Measurements from ENCODE around the gene SDR9C7. TPM values are rescaled to one million over a fixed set of nuclear protein-coding genes. Genes with fewer than 3 reads are reported as not detected.
"Not testable (repeated sequence)": the region's sequence is repeated elsewhere in the genome, so short reads cannot be mapped to it uniquely, and the experiment has no call there.

Gene SDR9C7
- total RNA-seq, 1 donor from 2014 or later = 0.22 TPM

DNA sequence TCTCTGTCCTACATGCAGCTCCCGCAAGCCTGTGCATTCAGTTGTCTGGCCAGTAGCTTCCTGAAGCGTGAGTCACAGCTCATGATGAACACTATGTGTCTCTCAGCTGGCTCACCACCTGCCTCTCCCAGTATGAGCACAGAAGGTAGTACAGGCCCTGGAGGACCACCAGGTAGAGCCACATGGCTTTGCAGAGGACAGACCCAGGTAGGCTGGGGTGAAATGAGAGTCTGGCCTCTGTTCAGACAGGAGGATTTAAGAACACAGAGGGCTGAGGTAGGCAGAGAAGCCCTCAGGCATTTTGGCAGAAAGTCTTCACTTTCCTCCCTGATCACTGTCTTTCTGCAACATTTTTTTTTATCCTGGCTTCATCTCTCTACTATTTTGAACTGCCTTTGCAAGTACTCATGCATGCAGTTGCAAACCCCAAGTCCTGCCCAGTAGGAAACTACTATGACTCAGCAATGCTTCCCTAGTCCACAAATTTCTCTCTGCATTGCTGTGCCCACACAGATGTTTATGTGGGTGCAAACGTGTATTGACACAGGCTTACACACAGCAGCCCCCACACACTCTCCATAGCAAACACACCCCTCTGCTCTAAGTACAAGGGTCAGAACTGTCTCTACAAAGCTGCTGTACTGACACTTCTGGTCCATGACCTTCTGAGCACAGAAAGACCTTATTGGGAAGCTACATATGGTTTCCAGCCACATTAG lies 7.2 kb upstream of the SDR9C7 start:
- Mint-ChIP-seq H3K27me3 (peaks cover 29% of the 10 kb centered on the region), H3K9me3 (no peaks in the 10 kb centered on the region), H3K4me1 (ENCODE audit: unreplicated experiment) (peaks cover 9% of the 10 kb centered on the region), H3K27ac (peak overlapping the region; percentile 86), H3K4me3 (peak overlapping the region; percentile 60), H3K36me3 (no peaks in the 10 kb centered on the region)
- no peak for DNase-seq (ENCODE audit: extremely low spot score, unreplicated experiment)
- TF ChIP-seq, protein P1, sequence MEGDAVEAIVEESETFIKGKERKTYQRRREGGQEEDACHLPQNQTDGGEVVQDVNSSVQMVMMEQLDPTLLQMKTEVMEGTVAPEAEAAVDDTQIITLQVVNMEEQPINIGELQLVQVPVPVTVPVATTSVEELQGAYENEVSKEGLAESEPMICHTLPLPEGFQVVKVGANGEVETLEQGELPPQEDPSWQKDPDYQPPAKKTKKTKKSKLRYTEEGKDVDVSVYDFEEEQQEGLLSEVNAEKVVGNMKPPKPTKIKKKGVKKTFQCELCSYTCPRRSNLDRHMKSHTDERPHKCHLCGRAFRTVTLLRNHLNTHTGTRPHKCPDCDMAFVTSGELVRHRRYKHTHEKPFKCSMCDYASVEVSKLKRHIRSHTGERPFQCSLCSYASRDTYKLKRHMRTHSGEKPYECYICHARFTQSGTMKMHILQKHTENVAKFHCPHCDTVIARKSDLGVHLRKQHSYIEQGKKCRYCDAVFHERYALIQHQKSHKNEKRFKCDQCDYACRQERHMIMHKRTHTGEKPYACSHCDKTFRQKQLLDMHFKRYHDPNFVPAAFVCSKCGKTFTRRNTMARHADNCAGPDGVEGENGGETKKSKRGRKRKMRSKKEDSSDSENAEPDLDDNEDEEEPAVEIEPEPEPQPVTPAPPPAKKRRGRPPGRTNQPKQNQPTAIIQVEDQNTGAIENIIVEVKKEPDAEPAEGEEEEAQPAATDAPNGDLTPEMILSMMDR (conservative IDR thresholded peaks at IDR 0.05) = no peak

DNA sequence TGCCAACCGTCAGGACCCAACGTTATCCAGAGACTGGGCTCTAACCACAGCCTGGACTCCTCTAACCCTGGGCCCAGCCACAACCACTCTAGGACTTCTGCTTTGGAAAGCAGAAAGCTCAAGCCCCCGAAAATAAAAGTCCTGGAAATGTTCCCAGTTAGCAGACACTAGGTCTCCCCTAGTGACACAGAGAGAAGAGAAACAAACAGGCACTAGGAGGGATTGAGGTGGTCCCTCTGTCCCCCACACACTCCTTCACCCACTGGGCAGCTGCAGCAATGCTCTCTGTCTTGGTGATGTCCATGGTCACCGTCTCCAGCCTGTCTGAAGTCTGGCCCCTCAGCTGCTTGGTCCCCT lies 6.7 kb upstream of the SDR9C7 start:
- H3K36me3 Mint-ChIP-seq; H3K4me1 Mint-ChIP-seq (ENCODE audit: unreplicated experiment); H3K4me3 Mint-ChIP-seq; DNase-seq (ENCODE audit: extremely low spot score, unreplicated experiment); H3K9me3 Mint-ChIP-seq: not testable (repeated sequence)
- Mint-ChIP-seq H3K27ac (peak overlapping the region; percentile 86), H3K27me3 (peaks cover 29% of the 10 kb centered on the region)

GRCh38 chr12:56935752-56936151 lies 1.5 kb upstream of the SDR9C7 start:
- Mint-ChIP-seq H3K4me3 (no peak overlapping the region), H3K4me1 (ENCODE audit: unreplicated experiment) (peaks cover 14% of the 10 kb centered on the region), H3K9me3 (no peaks in the 10 kb centered on the region), H3K27me3 (no peaks in the 10 kb centered on the region), H3K36me3 (no peaks in the 10 kb centered on the region), H3K27ac (no peak overlapping the region)
- DNase-seq (ENCODE audit: extremely low spot score, unreplicated experiment) = no peak
- TF ChIP-seq, protein P1 (conservative IDR thresholded peaks at IDR 0.05) = no peak

- H3K36me3 Mint-ChIP-seq = no peaks in the 10 kb centered on the region
- no peak overlapping the region for H3K4me3 Mint-ChIP-seq
- DNase-seq (ENCODE audit: extremely low spot score, unreplicated experiment) = no peak
- no peaks in the 10 kb centered on the region for H3K27me3 Mint-ChIP-seq
- no peak overlapping the region for H3K27ac Mint-ChIP-seq
- no peaks in the 10 kb centered on the region for H3K9me3 Mint-ChIP-seq
- TF ChIP-seq, protein P1 (conservative IDR thresholded peaks at IDR 0.05) = no peak
- peaks cover 14% of the 10 kb centered on the region for H3K4me1 Mint-ChIP-seq (ENCODE audit: unreplicated experiment)
These were observed 949 bp upstream of the SDR9C7 start for GRCh38 chr12:56935157-56935556.

GRCh38 chr12:56932867-56933266 lies 1.3 kb downstream of the SDR9C7 start:
- TF ChIP-seq, protein P1 (conservative IDR thresholded peaks at IDR 0.05) = no peak
- Mint-ChIP-seq H3K4me3 (peak overlapping the region; percentile 51), H3K27ac (peak overlapping the region; percentile 91), H3K27me3 (peaks cover 7% of the 10 kb centered on the region), H3K9me3 (no peaks in the 10 kb centered on the region), H3K36me3 (no peaks in the 10 kb centered on the region), H3K4me1 (ENCODE audit: unreplicated experiment) (peaks cover 20% of the 10 kb centered on the region)
- DNase-seq (ENCODE audit: extremely low spot score, unreplicated experiment) = peak; percentile 62

DNA sequence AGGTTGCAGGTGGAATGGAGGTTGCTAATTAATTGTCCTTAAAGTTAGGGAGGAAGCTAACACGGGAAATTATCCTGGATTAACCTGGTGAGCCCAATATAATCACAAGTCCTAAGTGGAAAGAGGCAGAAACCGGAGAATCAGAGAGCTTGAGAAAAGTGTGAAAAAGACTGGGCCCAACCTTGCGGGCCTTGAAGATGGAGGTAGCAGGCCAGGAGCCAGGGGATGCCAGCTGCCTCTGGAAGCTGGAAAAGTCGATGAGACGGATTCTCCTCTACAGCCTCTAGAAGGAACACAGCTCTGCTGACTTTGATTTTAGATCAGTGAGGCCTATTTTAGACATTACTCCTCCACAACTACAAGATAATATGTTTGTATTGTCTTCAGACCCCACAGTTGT lies 2.1 kb downstream of the SDR9C7 start:
- Mint-ChIP-seq H3K36me3 (no peaks in the 10 kb centered on the region), H3K4me1 (ENCODE audit: unreplicated experiment) (peaks cover 20% of the 10 kb centered on the region), H3K27me3 (peaks cover 11% of the 10 kb centered on the region), H3K4me3 (no peak overlapping the region), H3K9me3 (no peaks in the 10 kb centered on the region), H3K27ac (peak overlapping the region; percentile 31)
- DNase-seq (ENCODE audit: extremely low spot score, unreplicated experiment) = peak; percentile 20
- TF ChIP-seq, protein P1 (conservative IDR thresholded peaks at IDR 0.05) = no peak

All from type B pancreatic cell (in vitro differentiated cells).